ENCODE data around the gene TBC1D8.

TBC1D8 gene

DNA sequence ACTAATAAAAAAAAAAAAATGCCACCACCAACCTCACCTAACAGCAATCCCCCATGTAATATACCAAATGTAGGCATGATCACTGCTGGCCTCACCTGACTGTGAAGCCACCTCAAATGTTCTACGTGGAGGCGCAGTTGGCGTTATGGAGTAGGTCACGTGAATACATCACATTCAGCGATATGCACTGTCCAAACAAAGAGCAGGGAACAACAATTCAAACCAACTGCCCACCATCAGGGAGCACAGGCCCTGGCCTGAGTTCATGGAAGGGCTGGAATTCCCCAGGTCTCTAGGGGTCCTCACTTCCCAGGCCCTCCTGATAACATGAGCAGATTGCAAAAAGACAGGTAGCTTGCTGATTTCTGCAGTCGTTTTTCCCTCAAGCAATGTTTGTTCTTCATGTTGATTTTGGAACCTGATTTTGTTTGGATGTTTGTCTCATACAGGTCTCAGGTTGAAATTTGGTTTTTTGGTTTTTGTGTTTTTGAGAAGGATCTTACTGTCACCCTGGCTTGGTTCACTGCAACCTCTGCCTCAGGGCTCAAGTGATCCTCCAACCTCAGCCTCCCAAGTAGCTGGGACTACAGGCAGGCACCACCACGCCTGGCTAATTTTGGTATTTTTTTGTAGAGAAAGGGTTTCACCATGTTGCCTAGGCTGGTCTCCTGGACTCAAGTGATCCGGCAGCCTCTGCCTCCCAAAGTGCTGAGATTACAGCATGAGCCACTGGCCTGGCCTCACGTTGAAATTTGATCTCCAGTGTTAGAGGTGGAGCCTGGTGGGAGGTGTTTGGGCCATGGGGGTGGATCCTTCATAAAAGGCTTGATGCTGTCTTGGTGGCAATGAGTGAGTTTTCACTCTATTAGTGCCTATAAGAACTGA, 15.5 kb downstream of the TBC1D8 start:
- DNase-seq (ENCODE audit: low spot score) = no peak

DNA sequence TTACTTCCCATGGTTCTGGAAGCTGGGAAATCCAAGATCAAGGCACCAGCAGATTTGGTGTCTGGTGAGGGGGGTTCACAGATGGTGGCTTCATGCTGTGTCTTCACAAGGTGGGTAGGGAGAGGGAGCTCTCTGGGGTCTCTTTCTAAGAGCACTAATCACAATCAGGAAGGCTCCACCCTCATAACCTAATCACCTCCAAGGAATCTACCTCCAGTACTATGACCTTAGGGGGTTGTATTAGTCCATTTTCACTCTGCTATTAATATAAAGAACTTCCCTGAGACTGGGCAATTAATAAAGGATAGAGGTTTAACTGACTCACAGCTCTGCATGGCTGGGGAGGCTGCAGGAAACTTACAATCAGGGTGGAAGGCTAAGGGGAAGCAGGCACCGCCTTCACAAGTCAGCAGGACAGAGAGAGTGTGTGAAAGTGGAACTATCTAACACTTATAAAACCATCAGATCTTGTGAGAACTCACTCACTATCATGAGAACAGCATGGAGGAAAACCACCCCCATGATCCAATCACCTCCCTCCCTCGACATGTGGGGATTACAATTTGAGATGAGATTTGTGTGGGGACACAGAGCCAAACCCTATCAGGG, 17.6 kb downstream of the TBC1D8 start:
- DNase-seq (ENCODE audit: low spot score) = no peak

- no peak for DNase-seq (ENCODE audit: low spot score)
Observed at GRCh38 chr2:101132202-101132601, 19.0 kb downstream of the TBC1D8 start.

DNA sequence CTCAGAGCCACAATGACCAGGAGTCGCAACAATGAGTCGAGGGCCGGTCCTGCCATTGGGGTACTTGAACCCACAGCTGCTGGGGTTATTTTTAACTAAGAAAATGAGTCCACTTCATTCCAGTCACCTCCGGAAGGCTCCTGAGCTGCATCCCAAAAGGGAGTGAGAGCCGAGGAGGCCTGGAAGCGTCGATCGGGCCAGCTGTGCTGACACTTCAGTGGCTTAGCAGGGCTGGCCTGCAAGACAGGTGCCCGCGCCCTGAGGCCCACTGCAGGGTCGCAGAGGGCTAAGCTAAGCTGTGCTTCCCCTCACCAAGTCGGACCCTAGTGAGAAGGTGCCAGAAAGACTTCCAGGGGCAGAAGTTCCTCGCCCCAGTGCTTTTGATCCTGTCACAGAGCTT, 21.1 kb downstream of the TBC1D8 start:
- no peak for DNase-seq (ENCODE audit: low spot score)

GRCh38 chr2:101127319-101128056, 23.7 kb downstream of the TBC1D8 start:
- DNase-seq (ENCODE audit: low spot score) = no peak

- no peak for DNase-seq (ENCODE audit: low spot score)
Observed at GRCh38 chr2:101125808-101126207, 25.4 kb downstream of the TBC1D8 start.

DNA sequence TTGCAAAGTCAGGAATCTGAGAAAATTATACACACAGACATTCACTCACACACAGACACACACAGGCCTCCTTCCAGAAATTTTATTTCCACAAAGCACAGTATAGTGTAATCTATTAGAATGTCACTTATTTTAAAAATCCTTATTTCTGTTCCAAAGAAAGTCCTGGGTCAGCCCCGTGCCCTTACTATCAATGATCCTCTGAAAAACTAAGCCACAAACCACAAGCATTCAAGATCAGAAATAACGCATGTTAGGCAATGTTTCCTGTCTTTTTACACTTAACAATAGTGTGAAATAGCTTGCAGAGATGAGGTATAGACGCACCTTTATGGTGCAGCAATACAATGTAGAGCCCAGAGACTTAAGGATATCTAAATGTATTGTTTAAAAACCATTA, 25.8 kb downstream of the TBC1D8 start:
- peak; percentile 41 for DNase-seq (ENCODE audit: low spot score)

DNA sequence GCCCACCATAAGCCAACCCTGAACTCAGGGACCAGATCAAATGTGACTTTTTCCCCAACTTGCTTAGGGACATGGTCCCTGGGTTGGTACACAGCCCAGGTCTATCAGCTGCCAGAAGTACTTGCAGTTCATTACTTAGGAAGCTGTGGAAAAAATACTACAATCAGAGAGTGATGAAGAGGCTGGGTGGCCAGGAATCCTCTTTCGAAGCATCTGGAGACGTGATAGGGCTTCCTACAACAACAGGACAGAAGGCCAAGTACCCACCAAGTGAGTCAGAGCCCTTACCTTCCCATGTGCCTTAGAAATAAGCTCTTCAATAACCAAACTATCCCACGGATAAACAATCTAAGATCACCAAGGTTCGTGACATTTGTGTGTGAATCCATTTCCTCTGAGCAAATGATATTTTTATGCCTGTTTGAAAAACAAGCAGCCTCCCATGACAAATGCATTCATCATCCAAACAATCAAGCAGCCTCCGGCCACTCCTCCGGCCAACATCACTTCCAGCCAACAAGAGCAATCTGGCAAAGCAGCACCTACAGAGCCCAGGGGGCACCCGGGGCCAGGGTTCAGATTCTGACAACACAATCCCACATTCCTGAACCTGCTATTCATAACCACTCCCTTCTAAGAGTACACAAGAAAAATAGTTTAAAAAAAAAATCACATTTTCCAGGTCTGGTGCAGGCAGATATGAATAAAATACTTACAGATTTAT, 26.4 kb downstream of the TBC1D8 start:
- peak; percentile 88 for DNase-seq (ENCODE audit: low spot score)

GRCh38 chr2:101123795-101124471, 27.2 kb downstream of the TBC1D8 start:
- DNase-seq (ENCODE audit: low spot score) = no peak

DNA sequence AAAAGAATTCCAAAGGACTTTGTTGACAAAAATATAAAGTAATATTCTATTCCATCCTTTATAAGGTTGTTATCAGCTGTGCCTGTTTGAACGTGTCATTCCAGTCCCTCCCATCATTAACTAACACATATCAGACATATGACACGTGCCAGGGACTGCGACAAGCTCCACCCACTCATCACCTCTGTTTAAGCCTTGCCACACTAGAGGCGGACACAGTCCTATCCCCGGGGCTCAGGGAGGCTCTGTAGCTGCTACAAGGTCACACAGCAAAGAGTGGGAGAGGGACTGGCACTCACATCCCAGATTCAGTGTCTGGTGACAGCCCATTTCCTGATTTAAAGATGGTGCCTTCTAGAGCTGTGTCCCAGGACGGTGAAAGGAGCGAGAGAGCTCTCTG, 30.0 kb downstream of the TBC1D8 start:
- DNase-seq (ENCODE audit: low spot score) = no peak

DNA sequence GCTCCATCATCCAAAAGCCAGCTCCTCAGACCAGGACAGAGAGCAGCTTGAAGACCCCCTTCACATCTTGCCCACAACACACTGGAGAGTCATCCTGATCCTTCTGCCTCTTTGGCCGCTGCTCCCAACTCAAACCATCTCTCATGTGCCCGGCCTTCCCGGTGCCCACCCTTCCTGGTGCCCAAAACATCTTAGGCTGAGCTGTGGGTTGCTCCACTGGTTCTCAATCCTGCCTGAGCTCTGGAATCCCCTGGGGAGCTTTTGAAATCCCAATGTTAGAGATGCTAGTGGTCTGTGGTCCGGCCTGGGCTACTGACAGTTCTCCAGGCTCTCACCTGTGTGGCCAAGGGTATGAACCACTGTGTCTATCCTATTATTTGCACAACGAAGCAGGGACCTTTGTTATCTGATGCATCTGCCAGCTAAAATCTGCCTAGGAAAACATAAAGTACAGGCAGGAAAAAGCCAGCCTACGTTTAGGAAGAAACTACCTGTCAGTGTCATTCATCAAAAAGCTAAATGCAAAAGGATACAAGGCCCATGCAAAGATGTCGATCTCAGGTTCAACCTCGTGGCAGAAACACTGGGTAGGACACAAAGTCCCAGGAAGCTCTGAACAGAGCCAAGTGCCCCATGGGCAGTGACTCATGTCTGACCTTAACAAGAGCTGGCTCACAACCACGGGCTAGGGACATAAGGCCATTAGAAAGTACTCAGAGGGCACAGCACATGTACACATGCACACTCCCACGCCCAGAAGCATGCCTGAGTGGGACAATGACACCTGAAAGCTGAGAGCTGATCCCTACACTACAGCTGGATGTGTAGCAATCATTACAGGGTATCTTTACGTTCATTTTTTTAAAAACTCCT, 30.8 kb downstream of the TBC1D8 start:
- DNase-seq (ENCODE audit: low spot score) = no peak

DNA sequence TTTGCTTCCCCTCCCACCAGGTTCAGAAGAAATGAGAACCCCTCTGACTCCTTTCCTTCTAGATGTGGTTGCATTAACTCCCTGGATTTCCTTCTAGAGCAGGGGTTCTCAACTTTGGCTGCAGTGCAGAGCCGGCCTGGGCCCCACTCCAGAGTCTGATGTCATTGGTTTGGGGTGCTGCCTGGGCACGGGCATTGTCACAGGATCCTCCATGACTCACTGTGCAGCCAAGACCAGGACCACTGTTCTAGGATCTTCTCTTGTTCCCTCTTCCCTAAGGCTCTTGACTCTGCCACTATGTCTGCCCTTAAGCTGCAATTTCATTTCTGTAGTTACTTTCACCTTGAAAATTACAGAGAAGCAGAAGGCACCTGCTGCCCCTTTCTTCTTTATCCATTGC, 31.8 kb downstream of the TBC1D8 start:
- peak; percentile 38 for DNase-seq (ENCODE audit: low spot score)

DNA sequence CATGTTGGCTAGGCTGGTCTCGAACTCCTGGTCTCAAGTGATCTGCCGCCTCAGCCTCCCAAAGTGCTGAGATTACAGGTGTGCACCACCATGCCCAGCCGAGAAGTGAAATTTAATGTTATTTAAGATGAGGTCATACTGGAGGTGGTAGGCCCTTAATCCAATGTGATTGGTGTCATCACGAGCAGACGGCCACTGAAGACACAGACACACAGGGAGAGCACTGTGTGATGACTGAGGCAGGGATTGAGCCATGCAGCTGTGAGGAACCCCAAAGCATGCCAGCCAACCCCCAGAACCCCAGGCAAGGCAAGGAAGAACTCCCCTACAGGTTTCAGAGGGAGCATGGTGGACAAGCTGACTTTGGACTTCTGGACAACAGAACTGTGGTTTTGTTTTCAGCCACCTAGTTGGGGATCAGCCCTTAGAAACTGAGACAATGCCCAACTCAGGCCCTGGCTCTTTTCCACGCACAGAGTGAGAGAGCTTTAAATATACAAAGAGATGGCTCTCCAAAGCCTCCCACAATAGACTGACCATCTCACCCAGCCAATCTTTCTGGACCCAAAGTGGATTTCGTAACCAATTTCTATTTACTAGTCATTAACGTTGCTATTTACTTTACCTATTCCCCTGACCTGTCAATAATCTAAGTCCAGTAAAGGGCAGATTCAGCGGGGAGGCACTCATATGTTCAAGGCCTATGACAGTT, 34.2 kb downstream of the TBC1D8 start:
- DNase-seq (ENCODE audit: low spot score) = no peak

DNA sequence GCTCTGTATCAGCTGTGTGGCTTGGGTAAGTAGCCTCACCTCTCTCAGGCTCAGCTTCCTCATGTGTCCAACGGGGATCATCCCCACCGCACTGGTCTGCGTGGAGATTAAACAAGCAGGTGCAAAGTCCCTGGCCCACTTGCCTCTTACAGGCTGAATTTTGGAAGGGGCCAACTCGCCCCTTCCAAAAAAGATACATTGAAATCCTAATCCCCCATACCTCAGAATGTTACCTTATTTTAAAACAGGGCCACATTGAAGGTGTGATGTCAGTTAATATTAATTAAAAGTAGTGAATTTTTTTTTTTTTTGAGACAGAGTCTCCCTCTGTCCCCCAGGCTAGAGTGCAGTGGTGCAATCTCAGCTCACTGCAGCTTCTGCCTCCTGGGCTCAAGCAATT, 34.8 kb downstream of the TBC1D8 start:
- no peak for DNase-seq (ENCODE audit: low spot score)

DNA sequence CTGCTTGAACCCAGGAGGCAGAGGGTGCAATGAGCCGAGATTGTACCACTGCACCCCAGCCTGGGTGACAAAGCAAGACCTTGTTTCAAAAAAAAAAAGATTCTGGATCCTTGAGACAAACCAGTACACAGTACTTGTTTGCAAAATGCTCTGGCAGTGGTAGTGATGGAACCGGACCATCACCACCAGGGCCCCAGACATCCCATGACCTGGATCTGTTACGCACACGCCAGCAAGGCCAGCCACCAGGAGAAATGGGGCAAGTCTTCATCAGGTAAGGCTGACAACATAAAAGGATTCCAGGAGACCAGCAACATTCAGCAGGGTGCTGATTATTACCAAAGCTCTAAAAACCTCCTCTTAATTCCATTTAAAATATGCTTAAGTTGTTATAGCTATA, 35.5 kb downstream of the TBC1D8 start:
- no peak for DNase-seq (ENCODE audit: low spot score)

GRCh38 chr2:101114815-101115214, 36.4 kb downstream of the TBC1D8 start:
- no peak for DNase-seq (ENCODE audit: low spot score)

GRCh38 chr2:101114268-101114783, 36.9 kb downstream of the TBC1D8 start:
- no peak for DNase-seq (ENCODE audit: low spot score)

GRCh38 chr2:101113441-101114267, 37.5 kb downstream of the TBC1D8 start:
- peak; percentile 21 for DNase-seq (ENCODE audit: low spot score)

DNA sequence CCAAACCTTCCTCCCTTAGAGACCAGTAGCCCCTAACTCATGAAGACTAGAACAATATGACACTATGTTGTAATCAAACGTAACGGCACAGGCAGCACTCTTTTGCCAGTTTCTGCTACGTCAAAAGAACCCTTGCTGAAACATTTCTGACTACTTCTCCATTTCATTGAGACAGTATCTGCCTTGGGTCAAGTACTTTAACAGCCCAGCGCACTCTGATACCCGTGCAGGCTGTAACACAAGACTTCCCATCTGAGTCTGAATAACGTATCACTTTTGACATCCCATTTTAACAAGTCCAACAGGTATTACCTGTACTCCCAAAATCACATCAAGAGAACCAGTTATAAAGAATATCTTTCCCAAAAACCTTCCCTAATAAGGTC, 38.4 kb downstream of the TBC1D8 start:
- no peak for DNase-seq (ENCODE audit: low spot score)

Measured in AG08396 (cell line).